GM19438 (cell line): Measurements from ENCODE around the gene CCDC186.

Source experiments
- ATAC-seq: cut with Tn5 transposase; IDR thresholded peaks from one replicate; pipeline ENCODE4 v1.9.1; 2021; ENCODE audit warnings: low read depth; ENCODE audit not compliant: unreplicated experiment

Gene CCDC186

DNA sequence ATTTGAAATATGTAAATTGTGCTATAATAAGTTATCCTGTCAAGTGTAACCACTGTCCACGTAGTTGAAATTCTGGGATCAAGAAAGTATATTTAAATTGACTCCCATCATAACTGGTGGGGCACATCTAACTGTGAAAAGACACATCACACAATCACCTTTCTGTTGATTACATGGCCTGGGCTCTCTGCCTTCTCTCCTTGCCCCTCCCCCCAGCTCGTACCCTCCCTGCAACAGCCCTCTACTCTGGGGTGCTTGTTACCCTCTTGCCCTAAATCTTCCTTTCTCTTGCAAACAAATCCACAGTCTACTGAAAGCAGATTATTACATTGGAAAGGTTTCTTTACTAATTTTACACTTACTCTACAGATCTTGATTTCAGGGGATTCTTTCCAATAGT, 56.3 kb downstream of the CCDC186 start:
- ATAC-seq: no peak

DNA sequence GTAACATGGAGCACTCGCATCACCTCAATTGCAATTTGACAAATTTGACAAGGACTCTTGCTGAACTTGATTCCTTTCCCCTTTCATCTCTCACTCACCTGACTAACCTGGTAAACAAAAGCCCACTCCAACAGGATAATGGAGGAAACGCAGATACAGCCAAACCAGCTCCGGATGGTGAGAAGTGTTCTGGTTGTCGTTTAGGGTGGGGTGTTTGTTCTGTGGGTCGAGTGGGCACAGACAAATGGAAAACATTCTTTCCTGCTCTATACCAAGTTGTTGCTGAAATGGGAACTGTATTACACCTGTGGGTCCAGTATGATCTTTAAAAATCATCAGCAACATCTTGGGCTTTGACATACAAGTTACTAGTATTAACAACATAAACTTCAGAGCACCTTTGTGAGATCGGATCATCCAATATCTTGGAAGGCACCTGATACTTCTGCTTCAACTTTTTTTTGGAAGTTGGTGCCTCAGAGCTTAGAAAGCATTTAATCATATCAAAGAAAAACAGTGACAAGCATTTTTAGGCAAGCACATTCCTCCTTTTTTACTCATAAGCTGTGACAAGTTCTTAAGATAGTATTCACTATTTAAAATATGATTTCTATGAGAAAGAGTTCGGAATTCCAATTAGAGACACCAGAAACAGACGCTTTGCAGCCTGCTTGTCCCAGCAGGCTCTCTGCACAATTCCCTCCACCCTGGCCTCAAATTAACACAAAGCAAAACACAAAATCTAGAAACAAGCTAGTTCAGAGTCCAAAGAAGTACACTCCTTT, 58.1 kb downstream of the CCDC186 start:
- no peak for ATAC-seq

GRCh38 chr10:114110174-114110972, 63.6 kb downstream of the CCDC186 start:
- no peak for ATAC-seq

GRCh38 chr10:114103284-114103683, 70.7 kb downstream of the CCDC186 start:
- ATAC-seq: no peak

DNA sequence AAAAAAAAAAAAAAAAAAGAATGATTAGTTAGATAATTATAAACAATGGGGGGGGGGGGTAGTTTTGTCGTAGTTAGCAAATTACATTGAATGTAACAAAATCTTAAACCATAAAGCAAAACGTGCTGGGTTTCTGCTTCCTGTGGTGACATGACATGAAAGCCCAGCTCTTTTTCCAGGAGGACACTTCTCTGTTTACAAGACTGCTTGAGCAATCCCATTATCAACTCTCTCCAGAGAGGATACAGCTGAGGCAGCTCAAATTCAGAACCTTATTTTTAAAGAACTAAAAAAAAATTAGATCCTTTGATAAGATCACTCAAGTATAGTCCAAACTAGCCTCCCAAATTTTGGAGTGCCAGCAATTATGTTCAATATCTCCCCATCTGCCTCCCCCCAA, 71.7 kb downstream of the CCDC186 start:
- ATAC-seq: no peak

DNA sequence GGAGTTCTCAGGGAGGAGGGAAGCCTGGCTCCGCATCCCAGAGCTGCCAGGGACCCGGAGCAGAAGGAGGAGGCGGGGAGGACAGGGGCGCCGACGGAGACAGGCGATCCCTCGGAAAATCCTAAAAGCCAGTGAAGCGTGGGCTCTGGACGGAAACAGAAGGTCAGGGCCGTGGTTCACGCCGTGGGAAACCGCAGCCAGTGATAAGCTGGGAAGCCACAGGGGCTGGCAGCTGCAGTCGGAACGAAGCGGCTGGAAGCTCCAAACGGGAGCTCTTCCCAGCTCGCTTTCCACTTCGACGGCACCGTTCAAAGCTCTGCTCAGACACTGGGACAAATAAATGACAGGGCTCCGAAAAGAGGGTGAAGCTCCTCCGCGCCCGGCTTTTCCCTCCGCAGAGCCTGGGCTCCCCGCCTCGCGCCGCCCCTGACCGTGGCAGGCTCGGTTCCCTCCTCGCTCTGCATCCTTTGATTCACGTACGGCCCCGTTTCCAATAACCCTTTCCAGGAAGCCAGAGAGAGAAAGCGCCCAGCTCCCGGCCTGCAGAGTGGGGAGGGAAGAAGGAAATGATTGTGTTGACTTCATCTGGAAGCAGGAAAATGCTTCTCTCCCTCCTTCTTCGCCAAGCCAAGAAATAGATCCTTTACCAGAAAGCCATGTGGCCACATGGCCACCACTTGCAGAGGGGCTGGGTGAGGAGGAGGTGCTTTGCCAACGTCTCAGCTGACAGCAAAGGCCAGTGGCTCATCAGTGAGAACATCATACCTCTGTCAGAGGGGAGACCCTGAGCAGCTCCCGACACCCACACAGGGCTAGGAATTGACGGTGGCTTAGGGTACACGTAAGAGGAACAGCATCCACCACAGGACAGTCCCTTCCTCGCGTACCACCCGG, 72.9 kb downstream of the CCDC186 start:
- no peak for ATAC-seq

- no peak for ATAC-seq
Measured at GRCh38 chr10:114096864-114097263, 77.1 kb downstream of the CCDC186 start.

DNA sequence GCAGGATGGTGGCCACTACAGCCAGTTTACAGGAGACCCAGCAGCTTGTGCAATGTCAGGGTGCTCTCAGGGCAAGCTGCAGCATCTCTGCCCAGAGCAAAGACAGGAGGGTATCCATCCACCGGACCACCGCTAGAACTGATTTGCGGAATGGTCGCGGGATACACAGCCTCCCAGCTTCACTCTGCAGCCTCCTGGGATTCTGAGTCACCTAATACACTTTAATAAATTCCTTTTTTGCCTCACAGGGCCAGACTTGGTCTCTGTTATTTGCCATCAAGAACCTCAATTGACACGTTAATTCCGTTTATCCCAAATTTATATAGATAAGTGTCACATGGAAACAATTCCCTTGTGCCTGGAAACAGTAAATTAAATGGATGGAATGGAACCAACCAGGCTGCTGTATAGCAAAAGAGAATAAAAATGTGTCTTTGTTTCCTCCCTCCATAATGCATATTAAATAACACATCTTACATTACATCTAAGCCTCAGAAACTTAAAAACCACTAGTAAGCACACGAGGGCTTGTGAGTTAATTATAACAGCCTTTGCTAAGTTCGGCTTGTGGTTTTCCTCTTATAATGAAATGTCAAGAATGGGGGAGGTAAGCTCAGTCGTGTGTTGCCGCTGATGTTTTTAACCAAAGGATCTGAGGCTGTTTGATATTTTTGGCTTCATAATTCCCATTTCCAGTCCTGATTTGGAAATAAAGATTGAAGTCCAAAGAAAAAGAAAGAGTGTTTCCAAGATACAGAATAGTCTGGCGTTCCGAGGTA, 78.3 kb downstream of the CCDC186 start:
- ATAC-seq: no peak

GRCh38 chr10:114094795-114095194, 79.2 kb downstream of the CCDC186 start:
- ATAC-seq: no peak

- no peak for ATAC-seq
Measured at GRCh38 chr10:114087655-114088054, 86.3 kb downstream of the CCDC186 start.

GRCh38 chr10:114087255-114087654, 86.7 kb downstream of the CCDC186 start:
- no peak for ATAC-seq

DNA sequence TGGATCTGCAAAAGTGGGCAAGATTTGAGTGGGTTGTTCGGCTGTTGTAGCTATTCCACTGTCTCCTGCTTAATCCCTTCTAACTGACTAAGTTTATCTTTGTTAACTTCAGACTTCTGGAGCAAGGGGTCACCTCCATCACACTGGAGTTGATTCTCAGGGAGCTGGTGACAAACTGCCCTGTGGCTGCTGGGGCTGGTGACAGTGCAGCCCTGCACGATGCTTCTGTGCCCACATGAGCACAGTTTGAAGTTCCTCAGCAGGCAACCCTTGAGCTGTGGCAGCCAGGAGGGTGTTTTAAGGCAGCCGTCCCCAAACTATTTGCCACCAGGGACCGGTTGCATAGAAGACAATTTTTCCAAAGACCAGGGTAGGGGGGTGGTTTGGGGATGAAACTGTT, 89.8 kb downstream of the CCDC186 start:
- no peak for ATAC-seq

DNA sequence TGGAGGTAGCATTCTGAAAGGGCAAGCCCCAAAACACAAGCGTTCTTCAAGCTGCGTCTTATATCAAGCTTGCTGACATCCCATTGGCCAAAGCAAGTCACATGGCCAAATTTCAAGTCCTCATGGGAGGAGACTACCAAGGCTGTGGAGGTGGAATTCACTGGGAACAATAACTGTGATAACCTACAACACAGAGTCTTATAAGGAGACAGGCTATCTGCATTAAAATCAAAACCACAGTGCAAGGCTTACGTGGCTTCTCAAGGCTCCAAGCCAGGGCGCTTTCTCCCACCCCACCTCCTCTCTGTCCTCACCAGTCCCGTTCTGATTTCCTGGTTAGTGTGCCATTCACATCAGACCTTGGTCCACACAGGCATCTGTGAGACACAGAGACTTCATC, 91.0 kb downstream of the CCDC186 start:
- no peak for ATAC-seq

GRCh38 chr10:114081911-114082583, 92.0 kb downstream of the CCDC186 start:
- no peak for ATAC-seq

- no peak for ATAC-seq
Measured at GRCh38 chr10:114079421-114079820, 94.6 kb downstream of the CCDC186 start.

DNA sequence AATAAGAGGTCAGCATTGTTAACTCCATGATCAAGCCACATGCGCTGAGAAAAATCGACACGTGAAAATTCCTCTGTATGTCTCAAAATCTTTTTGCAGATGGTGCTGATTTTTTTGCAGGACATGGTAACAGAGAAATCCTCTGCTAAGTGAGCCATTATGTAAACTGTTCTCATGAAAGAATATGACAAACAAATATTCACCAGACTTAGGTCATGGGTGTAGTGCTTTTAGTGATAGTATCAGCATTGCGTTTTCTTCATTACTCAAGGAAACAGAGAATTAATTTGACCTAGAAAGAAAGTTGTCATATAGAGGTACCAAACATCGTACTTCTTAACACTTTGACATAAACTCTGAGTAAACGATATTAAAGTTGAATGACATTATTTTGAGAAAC, 95.7 kb downstream of the CCDC186 start:
- no peak for ATAC-seq

GRCh38 chr10:114077815-114078219, 96.2 kb downstream of the CCDC186 start:
- no peak for ATAC-seq

DNA sequence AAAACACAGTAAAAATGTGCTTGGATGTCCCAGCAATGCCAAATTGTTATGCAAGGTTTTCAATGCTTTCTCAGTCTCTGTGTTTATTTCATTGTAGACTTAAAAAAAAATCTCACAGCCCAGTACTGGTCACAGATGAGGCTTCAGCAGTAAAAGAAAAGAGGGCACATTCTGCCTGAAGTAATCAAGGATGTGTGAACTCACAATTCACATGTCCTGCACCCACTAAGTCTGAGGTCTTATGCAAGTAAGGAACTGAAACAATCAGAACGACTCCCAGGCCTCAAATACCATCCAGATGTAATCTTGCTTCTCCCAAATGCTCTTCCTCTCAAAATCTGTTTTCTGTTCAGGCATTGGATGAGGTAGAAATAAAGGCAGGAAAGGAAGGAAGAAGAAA, 96.7 kb downstream of the CCDC186 start:
- ATAC-seq: no peak

DNA sequence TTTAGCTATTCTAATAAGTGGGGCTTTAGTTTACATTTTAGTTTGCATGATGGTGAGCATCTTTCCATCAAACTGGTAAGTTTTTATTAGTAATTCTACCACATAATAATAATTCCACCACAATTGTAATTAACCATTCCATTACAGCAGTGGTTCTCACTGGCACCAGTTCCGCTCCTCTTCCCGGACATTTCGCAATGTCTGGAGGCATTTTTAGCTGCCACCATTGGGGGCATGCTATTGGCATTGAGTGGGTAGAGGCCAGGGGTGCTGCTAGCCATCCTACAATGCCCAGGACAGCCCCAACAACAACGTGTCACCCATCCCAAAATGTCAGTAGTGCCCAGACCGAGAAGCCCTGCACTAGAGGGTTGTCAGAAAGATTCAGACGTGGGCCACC, 98.9 kb downstream of the CCDC186 start:
- ATAC-seq: no peak
